Measurements from ENCODE around the gene FBLN1. TPM values are rescaled to one million over a fixed set of nuclear protein-coding genes. Genes with fewer than 3 reads are reported as not detected.
"Not testable (repeated sequence)": the region's sequence is repeated elsewhere in the genome, so short reads cannot be mapped to it uniquely, and the experiment has no call there.

FBLN1 gene
- total and polyA plus RNA-seq, 2 donors (not counting 1 experiment from before 2014, with no cell fraction given) = not detected

DNA sequence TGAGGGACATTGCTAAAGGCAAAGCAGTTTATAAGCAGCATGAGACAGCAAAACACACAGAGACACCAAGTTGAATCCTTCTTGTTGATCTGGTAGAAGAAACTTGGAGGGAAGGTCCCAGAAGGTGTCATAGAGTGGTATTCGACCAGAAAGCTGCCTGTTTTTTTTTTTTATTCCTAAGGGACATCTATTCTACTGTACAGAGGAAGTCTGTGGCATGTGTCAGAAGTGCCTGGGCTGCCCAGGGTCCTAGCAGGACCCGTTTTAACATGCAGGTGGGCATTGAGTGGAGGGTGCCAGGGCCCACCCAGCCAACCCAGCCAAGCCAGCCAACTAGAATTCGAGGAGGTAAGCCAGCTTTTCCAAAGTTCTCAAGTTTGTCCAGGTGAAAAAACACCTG lies 100.9 kb downstream of the FBLN1 start:
- no peak overlapping the region for H2AFZ ChIP-seq (ENCODE audit: insufficient read depth, low read depth, low read length, poor library complexity, severe bottlenecking)
- intact Hi-C loops (cut with micrococcal nuclease) = no loop called here

DNA sequence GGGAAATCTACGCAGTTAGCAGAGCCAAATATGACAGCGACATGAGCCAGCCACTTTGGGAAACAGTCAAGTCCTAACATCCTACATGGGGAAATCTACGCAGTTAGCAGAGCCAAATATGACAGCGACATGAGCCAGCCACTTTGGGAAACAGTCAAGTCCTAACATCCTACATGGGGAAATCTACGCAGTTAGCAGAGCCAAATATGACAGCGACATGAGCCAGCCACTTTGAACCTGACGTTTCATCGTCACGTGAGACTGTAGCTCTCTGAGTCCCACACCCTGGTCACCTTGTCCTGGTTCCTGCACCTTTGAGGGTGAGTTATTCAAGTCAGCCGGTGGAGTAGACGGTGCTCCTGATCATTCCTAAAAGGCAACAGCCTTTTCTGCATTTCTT lies 105.4 kb downstream of the FBLN1 start:
- H3K9ac ChIP-seq (ENCODE audit: low read length); POLR2A ChIA-PET; H3K9me3 ChIP-seq (ENCODE audit: control extremely low read depth in 1 of 3, control insufficient read depth in 2 of 3, insufficient read depth in 1 of 3, low read length in 2 of 3); DNase-seq; ATAC-seq (ENCODE audit: low read depth); H2AFZ ChIP-seq (ENCODE audit: insufficient read depth, low read depth, low read length, poor library complexity, severe bottlenecking); H3K27me3 ChIP-seq (replicated peaks in 1 of 4; ENCODE audit: control extremely low read depth in 1 of 4, control insufficient read depth in 3 of 4, insufficient read depth in 4 of 4, low read length in 3 of 4); H3K9me3 Mint-ChIP-seq (ENCODE audit: insufficient read depth); H4K20me1 ChIP-seq (ENCODE audit: control insufficient read depth, insufficient read depth, low read length, poor library complexity, severe bottlenecking); H3K4me2 ChIP-seq (replicated peaks; ENCODE audit: low read depth, low read length, poor library complexity, severe bottlenecking); H3K4me3 ChIP-seq (ENCODE audit: control extremely low read depth in 1 of 5, extremely low read depth in 1 of 5, insufficient read depth in 1 of 5, low read depth in 2 of 5, low read length in 4 of 5); H3K27ac Mint-ChIP-seq; intact Hi-C loops (cut with micrococcal nuclease); CTCF ChIA-PET; H3K4me3 Mint-ChIP-seq; H3K36me3 ChIP-seq (replicated peaks in 1 of 2; ENCODE audit: control extremely low read depth in 1 of 2, control insufficient read depth in 1 of 2, extremely low read depth in 1 of 2, insufficient read depth in 2 of 2, low read length in 1 of 2); H3K79me2 ChIP-seq (ENCODE audit: control insufficient read depth, insufficient read depth, low read length); H3K27ac ChIP-seq (ENCODE audit: low read length in 2 of 2); H3K4me1 ChIP-seq (ENCODE audit: control insufficient read depth in 2 of 2, insufficient read depth in 2 of 2, low read length in 2 of 2): not testable (repeated sequence)
- peaks cover 13% of the 10 kb centered on the region for H3K27me3 Mint-ChIP-seq
- peaks cover 12% of the 10 kb centered on the region for H3K4me1 Mint-ChIP-seq
- 100% methylated on average over 7 of the region's 11 CpGs for WGBS (ENCODE audit: insufficient coverage)

More for the DNA sequence above, 100.9 kb downstream of the FBLN1 start:
- Histone ChIP-seq H3K27ac (ENCODE audit: low read length in 2 of 2) (no peak overlapping the region), H3K36me3 (replicated peaks in 1 of 2; ENCODE audit: control extremely low read depth in 1 of 2, control insufficient read depth in 1 of 2, extremely low read depth in 1 of 2, insufficient read depth in 2 of 2, low read length in 1 of 2) (no peaks in the 10 kb centered on the region), H3K4me2 (replicated peaks; ENCODE audit: low read depth, low read length, poor library complexity, severe bottlenecking) (no peak overlapping the region), H3K79me2 (ENCODE audit: control insufficient read depth, insufficient read depth, low read length) (no peaks in the 10 kb centered on the region), H3K9ac (ENCODE audit: low read length) (no peak overlapping the region), H3K27me3 (replicated peaks in 1 of 4; ENCODE audit: control extremely low read depth in 1 of 4, control insufficient read depth in 3 of 4, insufficient read depth in 4 of 4, low read length in 3 of 4) (peaks cover 0 to 2% (median 1%) of the 10 kb centered on the region in 4 experiments), H3K9me3 (ENCODE audit: control extremely low read depth in 1 of 3, control insufficient read depth in 2 of 3, insufficient read depth in 1 of 3, low read length in 2 of 3) (peaks cover 0 to 2% (median 0%) of the 10 kb centered on the region in 3 donors), H3K4me1 (ENCODE audit: control insufficient read depth in 2 of 2, insufficient read depth in 2 of 2, low read length in 2 of 2) (peaks cover 4 to 11% of the 10 kb centered on the region in 2 donors), H4K20me1 (ENCODE audit: control insufficient read depth, insufficient read depth, low read length, poor library complexity, severe bottlenecking) (no peaks in the 10 kb centered on the region), H3K4me3 (ENCODE audit: control extremely low read depth in 1 of 5, extremely low read depth in 1 of 5, insufficient read depth in 1 of 5, low read depth in 2 of 5, low read length in 4 of 5) (no peak overlapping the region)
- WGBS (ENCODE audit: insufficient coverage) = 0% methylated on average over 2 of the region's 3 CpGs
- DNase-seq (no peak), ATAC-seq (ENCODE audit: low read depth) (peak; percentile 31)
- Mint-ChIP-seq H3K4me1 (peaks cover 14% of the 10 kb centered on the region), H3K27me3 (peaks cover 24% of the 10 kb centered on the region), H3K9me3 (ENCODE audit: insufficient read depth) (no peaks in the 10 kb centered on the region), H3K4me3 (no peak overlapping the region), H3K27ac (no peak overlapping the region)
- ChIA-PET POLR2A (no interaction called here), CTCF (no interaction called here)
- TF ChIP-seq EZH2 (IDR thresholded peaks at IDR 0.05; ENCODE audit: borderline replicate concordance, insufficient read depth, low read depth, low read length, poor library complexity, severe bottlenecking) (no peak), CTCF (IDR thresholded peaks at IDR 0.05) (no peak)

Measured in B cell (primary cell).